Urothelium cell line (cell line): ENCODE data around the gene KDM2B.
"Not testable (repeated sequence)": the region's sequence is repeated elsewhere in the genome, so short reads cannot be mapped to it uniquely, and the experiment has no call there.

Source experiments
- DNase-seq: peaks from one replicate; pipeline ENCODE4 v3.0.0; 2011; ENCODE audit warnings: low spot score, mixed read lengths
- FAIRE-seq: peaks from 2 replicates; lab custom pipeline; 2011; peaks lifted over from hg19 to GRCh38; lab: Jason Lieb, UNC

Gene KDM2B

GRCh38 chr12:121590476-121591143 lies 9.8 kb upstream of the KDM2B start:
- no peak for FAIRE-seq
- no peak for DNase-seq

- not testable (repeated sequence) for DNase-seq
Measured at GRCh38 chr12:121584885-121585284, 4.1 kb upstream of the KDM2B start.

GRCh38 chr12:121583334-121583661 lies 2.5 kb upstream of the KDM2B start:
- DNase-seq = not testable (repeated sequence)

More at GRCh38 chr12:121584885-121585284, 4.1 kb upstream of the KDM2B start:
- not testable (repeated sequence) for FAIRE-seq

DNA sequence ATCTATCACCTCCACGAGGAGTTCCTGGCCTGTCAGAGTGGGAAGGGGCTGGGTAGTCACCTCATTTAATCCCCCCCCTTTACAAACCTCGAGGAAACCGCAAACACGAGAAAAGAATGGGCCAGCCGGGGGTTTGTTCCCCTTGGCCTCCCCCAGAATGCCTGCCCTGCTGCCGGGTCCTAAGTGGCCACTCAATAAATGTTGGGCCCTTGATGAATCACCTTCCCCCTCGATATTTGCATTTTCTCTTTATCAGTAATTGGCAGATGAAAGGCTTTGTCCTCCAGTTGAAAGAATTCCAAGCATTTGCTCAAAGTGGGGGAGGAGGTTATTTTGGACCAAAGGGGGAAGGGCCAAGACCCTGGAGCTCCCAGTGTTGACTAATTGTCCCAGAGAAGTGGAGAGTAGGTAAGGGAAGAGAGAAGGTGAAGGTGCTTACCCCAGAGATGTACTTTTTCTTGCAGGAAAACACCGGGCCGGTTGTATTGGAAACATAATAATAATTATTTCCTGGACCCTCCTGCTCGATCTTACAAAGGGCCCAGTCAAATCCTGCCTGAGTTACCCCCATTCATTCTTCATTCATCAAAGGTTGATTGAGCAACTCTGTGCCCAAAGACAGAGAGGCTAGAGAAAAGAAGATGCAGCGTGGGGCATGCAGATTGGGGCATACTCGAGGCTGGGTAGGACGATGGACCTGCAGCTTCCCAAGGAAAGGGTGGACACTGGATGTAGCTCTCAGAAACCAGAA lies 1.9 kb upstream of the KDM2B start:
- DNase-seq (peak; percentile 59), FAIRE-seq (no peak)

More at GRCh38 chr12:121583334-121583661, 2.5 kb upstream of the KDM2B start:
- not testable (repeated sequence) for FAIRE-seq

- FAIRE-seq = no peak
Measured at GRCh38 chr12:121581686-121582429, 1.0 kb upstream of the KDM2B start.

DNA sequence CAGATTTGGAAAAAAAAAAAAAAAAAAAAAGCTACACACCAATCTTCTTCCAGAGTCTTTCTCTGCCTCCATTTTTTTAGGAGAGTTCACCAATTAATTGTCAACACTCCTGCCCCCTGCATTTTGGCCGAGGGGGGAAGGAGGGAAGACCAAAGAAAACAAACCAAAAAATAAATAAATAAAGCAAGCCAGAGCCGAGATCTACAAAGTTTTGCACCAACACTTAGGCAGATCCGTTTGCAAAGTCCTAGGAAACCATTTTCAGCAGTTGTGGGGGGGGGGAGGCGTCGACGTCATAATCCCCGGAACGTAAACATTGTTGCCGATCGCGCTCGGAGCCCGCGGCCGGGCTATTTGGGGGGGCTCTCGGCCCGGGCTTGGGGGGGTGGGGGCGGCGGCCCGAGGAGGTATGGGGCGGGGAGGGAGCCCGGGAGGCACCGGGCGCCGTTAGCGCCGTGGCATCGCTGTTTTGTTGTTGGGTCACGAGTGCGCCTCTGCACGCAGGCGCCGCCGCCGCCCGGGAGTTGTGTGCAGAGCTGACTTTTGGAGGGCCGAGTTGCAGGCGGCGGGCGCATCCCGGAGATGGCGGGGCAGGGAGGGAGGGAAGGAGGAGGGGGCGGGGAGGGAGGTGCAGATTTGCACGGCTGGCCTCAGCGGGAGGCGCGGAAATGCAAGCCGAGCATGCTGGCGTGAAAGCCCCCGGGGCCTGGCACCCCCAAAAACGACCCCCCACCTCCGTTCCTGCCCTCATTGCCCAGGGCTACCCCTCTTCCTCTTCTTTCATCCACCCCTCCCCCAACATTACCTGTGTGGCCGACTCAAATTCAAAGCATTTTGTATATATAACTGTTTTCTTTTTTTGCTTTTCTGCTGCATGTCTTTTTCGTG lies 598 bp downstream of the KDM2B start:
- FAIRE-seq (no peak), DNase-seq (peak; percentile 70)

More at GRCh38 chr12:121581686-121582429, 1.0 kb upstream of the KDM2B start:
- no peak for DNase-seq

DNA sequence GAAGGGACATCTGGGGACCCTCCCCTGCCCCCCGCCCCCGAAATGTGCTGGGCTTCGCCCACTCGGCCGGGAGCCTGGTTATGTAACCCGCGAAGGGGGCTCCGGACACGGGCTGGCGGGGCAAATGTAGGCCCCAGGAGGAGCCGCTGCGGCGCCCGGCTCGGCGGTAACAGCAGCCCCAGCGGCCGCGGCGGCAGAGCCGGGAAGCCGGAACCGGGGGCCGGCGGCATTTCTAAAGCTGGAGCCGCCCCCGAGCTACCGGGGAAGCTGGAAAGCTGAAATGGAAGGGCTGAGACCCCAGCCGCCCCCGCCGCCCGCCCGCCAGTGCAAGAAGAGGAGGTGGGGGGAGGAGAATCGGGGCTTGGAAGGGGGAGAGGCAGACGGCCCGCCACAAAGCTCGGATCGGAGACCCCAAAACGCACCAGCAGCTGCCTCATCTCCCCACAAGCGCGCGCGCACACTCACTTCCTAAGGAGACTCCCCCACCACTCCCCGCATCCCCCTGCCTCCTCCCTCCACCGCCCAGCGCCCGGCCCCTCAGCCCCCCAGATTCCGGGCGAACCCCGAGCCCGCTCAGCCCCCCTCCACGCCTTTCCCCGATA lies 1.5 kb downstream of the KDM2B start:
- DNase-seq = no peak

DNA sequence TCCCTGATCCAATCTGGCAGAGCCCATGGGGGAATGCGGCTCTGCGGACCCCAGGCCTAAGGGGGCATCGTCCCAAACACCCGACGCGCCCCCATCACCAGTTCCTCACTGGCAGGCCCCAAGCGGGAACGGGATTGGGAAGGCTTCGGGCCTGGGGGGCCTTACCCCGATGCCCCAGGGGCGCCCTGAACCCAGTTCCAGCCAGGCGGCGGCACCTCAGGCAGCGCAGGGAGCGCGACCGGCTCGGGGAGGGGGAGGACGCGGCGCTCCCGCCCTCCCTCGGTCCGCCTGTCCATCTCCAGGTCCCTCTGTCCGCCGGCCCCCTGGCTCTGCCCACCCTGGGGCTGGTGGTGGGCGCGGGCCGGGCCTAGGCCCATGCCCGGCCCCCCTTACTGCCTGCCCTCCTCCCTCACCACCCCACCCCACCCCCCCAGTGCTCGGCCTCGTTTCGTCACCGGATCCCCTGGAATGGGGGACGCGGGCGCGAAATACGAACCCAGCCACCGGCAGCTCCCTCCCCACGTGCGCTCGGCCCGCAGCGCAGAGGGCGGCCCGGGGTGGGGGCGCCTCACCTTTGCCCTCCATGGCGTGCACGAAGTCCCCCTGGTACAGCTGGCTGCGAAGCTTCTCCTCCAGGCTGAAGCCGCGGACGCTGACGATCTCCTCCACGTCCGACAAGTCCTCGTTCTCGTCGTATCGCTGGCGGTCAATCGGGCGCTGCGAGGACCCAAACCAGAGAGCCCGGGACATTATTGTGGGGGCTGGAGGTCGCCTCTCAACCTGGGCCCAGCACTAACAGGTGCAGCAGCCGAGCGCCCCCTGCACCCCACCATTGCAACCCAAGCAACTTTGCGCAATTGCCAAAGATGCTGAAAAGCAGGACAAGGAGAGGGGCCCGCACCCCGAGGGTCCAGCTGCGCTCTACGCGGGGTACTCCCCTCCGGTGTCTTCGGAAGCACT lies 2.3 kb downstream of the KDM2B start:
- FAIRE-seq = no peak
- DNase-seq = no peak

More for the DNA sequence above, 1.5 kb downstream of the KDM2B start:
- FAIRE-seq = no peak

- FAIRE-seq = no peak
- no peak for DNase-seq
Measured at GRCh38 chr12:121577443-121578180, 3.2 kb downstream of the KDM2B start.

DNA sequence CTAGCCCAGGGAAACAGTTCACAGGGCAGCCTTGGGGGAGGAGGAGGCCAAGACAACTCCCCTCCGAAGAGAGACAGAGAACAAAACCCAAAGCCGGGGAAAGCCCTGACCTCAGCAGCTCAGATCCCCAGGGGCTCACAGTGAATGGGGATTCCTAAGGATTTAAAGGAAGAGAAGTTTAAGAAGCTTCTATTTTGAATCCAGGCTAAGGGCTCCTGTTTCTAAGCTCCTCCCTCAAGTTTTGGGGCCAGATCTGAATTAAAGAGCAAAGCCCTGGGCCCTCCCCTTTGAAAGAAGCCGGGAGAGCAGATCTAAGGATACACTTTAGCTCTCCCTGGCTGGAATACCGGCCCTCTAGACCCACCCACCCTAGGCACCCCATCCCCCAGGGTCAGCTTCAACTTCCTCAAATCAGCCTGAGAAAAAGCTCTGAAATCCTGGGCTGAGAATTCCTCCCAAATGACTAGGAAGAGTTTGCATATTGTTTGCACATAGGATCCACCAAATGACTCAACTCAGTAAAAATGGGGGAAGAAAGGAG lies 3.9 kb downstream of the KDM2B start:
- FAIRE-seq (no peak), DNase-seq (no peak)

DNA sequence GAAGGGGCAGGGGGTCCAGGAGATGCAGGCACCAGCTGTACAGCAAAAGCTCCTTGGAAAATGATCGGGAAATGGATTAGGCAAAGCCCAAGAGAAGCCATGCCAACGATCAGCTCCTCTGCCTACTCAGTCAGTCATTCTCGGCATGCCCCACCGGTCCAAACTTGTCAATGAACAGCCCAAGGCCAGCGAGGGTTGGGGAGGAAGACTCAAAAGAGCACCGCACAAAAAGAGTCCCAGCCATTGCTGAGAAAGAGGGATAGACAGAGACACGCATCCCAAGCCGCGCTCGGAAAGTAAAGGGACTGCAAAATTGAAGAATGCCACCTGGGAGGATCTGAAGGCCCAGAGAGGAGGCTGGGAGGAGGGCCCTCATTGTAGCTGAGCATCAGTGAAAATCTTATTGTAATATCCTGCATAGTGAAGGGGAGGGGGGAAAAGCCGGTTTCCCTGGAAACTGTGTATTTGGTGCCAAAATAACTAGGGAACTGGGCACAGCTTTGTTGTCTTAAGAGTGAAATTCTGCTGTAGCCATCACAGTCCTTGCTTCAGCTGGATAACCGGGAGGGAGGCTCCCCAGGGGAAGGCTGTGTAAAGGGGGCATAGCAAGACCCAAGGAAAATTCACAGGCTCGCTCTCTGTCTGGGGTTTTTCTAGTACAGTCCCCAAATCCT lies 4.7 kb downstream of the KDM2B start:
- FAIRE-seq (no peak), DNase-seq (no peak)

- no peak for FAIRE-seq
- DNase-seq = no peak
Measured at GRCh38 chr12:121575051-121575450, 5.8 kb downstream of the KDM2B start.

GRCh38 chr12:121574025-121574424 lies 6.8 kb downstream of the KDM2B start:
- DNase-seq (no peak), FAIRE-seq (no peak)

GRCh38 chr12:121571920-121572319 lies 8.9 kb downstream of the KDM2B start:
- FAIRE-seq = no peak

GRCh38 chr12:121570467-121571283 lies 10.1 kb downstream of the KDM2B start:
- FAIRE-seq (no peak), DNase-seq (no peak)

More at GRCh38 chr12:121571920-121572319, 8.9 kb downstream of the KDM2B start:
- no peak for DNase-seq

DNA sequence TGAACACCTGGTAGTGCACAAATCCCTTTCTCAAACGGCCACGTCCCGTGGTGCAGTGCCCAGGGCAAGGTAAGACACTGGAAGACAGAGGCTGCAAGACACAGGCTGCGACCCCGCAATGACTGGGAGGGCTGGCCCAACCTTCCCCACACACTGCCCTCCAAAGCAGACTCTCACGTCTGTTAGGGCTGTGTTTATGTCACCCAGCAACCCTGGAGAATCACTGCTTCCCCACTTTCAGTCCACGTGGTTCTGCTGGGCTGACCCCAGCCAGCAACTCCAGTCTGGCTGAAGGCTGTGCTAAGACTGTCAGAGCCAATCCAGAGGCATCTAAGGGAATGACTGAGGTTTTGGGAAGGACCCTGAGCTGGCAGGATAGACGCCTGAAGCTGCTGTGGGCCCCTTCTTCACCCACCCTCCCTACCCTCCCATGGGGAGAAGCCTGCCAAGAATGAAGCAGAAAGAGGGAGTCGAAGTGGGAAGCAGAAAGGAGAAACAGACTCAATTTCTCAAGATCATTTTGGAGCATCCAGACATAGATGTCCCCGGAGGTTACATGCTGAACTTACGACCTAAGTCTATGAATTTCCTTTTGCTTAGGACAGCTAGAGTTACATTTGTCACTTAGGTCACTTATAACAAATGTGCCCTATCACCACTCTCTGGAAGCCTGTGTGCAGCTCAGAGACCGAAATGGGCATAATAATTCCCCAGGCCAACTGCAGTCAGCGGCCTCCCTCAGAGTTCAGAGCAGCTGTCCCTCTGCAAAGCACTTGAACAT lies 11.7 kb downstream of the KDM2B start:
- FAIRE-seq = no peak

More for the DNA sequence above, 11.7 kb downstream of the KDM2B start:
- DNase-seq = no peak
